ENCODE data around the gene MTERF2.

Gene MTERF2

GRCh38 chr12:106987846-106988245 lies 900 bp upstream of the MTERF2 start:
- peak; percentile 9 for DNase-seq (ENCODE audit: low spot score)

GRCh38 chr12:106986135-106986534 lies 811 bp downstream of the MTERF2 start:
- DNase-seq (ENCODE audit: low spot score) = no peak

GRCh38 chr12:106985479-106985878 lies 1.5 kb downstream of the MTERF2 start:
- DNase-seq (ENCODE audit: low spot score) = no peak

- DNase-seq (ENCODE audit: low spot score) = no peak
Observed at GRCh38 chr12:106984588-106985137, 2.3 kb downstream of the MTERF2 start.

GRCh38 chr12:106982229-106982628 lies 4.7 kb downstream of the MTERF2 start:
- DNase-seq (ENCODE audit: low spot score) = no peak

GRCh38 chr12:106981788-106982187 lies 5.2 kb downstream of the MTERF2 start:
- DNase-seq (ENCODE audit: low spot score) = no peak

GRCh38 chr12:106980944-106981343 lies 6.0 kb downstream of the MTERF2 start:
- DNase-seq (ENCODE audit: low spot score) = no peak

GRCh38 chr12:106978035-106978800 lies 8.7 kb downstream of the MTERF2 start:
- DNase-seq (ENCODE audit: low spot score) = no peak

GRCh38 chr12:106976668-106977067 lies 10.3 kb downstream of the MTERF2 start:
- DNase-seq (ENCODE audit: low spot score) = no peak

- no peak for DNase-seq (ENCODE audit: low spot score)
Observed at GRCh38 chr12:106975993-106976658, 10.8 kb downstream of the MTERF2 start.

- no peak for DNase-seq (ENCODE audit: low spot score)
Observed at GRCh38 chr12:106975098-106975497, 11.8 kb downstream of the MTERF2 start.

GRCh38 chr12:106974511-106974910 lies 12.4 kb downstream of the MTERF2 start:
- DNase-seq (ENCODE audit: low spot score) = no peak

GRCh38 chr12:106973545-106973944 lies 13.4 kb downstream of the MTERF2 start:
- DNase-seq (ENCODE audit: low spot score) = no peak

- no peak for DNase-seq (ENCODE audit: low spot score)
Observed at GRCh38 chr12:106971065-106971464, 15.9 kb downstream of the MTERF2 start.

- DNase-seq (ENCODE audit: low spot score) = no peak
Observed at GRCh38 chr12:106964526-106964925, 22.4 kb downstream of the MTERF2 start.

GRCh38 chr12:106962286-106962685 lies 24.7 kb downstream of the MTERF2 start:
- DNase-seq (ENCODE audit: low spot score) = no peak

GRCh38 chr12:106960443-106960842 lies 26.5 kb downstream of the MTERF2 start:
- no peak for DNase-seq (ENCODE audit: low spot score)

- DNase-seq (ENCODE audit: low spot score) = no peak
Observed at GRCh38 chr12:106957583-106957982, 29.4 kb downstream of the MTERF2 start.

GRCh38 chr12:106956048-106956578 lies 30.8 kb downstream of the MTERF2 start:
- peak; percentile 79 for DNase-seq (ENCODE audit: low spot score)

GRCh38 chr12:106955377-106956047 lies 31.4 kb downstream of the MTERF2 start, which contains the start of gene TMEM263:
Gene TMEM263 (plus strand): TSS chr12:106955907. CDS start chr12:106967117, 11,210 bp downstream.
- peak; percentile 98 for DNase-seq (ENCODE audit: low spot score)

- DNase-seq (ENCODE audit: low spot score) = peak; percentile 21
Observed at GRCh38 chr12:106954462-106955376, 32.2 kb downstream of the MTERF2 start.
